NCI-H2029 (cell line): ENCODE results near the gene ITGB5.
A peak's percentile ranks its signal among the peaks of the same experiment; 100 is the strongest.
"Not testable (repeated sequence)": the region's sequence is repeated elsewhere in the genome, so short reads cannot be mapped to it uniquely, and the experiment has no call there.

Experiments
- DNase-seq: peaks from one replicate; lab custom pipeline; 2025; lab: John Stamatoyannopoulos, UW

ITGB5 gene

GRCh38 chr3:124769462-124769861 is 117.7 kb downstream of the ITGB5 start:
- no peak for DNase-seq

DNA sequence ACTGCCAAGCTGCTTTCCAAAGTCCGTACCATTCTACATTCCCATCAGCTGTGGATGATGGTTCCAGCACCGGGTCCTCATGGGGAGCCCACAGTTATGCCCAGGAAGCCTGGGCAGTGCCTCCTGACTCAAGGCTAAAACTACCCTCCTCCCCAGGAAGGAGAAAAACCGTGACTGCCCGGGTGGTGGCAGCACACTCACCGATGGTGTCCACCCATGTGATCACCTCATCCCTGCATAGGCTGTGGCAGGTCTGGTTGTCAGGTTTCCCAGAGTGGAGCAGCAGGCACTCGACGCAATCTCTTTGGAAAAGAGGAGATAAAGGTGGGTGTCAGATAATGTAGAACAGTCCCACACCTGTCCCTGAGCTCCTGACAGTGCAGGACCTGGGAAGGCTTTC is 118.4 kb downstream of the ITGB5 start:
- peak; percentile 12 for DNase-seq

- DNase-seq: no peak
These were observed 119.5 kb downstream of the ITGB5 start for GRCh38 chr3:124767691-124768090.

DNA sequence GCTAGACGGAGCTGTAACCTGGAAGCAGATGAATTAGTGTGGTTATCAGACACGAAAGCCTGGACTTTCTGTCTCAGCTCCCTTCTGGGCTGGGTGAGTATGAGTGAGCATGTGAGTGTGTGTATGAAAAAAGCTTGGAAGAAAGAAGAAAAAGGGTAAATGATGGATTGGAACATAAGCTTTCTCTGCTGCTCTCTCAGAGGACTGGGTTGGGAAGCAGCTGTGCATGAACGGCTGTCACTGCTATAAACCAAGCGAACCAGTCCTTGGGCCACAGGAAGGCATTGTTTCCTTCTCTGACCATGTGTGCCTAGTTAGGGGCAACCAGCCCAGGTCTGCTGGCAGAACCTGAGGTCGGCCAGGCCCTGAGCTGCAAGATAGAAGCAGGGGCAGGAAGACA is 119.9 kb downstream of the ITGB5 start:
- no peak for DNase-seq

DNA sequence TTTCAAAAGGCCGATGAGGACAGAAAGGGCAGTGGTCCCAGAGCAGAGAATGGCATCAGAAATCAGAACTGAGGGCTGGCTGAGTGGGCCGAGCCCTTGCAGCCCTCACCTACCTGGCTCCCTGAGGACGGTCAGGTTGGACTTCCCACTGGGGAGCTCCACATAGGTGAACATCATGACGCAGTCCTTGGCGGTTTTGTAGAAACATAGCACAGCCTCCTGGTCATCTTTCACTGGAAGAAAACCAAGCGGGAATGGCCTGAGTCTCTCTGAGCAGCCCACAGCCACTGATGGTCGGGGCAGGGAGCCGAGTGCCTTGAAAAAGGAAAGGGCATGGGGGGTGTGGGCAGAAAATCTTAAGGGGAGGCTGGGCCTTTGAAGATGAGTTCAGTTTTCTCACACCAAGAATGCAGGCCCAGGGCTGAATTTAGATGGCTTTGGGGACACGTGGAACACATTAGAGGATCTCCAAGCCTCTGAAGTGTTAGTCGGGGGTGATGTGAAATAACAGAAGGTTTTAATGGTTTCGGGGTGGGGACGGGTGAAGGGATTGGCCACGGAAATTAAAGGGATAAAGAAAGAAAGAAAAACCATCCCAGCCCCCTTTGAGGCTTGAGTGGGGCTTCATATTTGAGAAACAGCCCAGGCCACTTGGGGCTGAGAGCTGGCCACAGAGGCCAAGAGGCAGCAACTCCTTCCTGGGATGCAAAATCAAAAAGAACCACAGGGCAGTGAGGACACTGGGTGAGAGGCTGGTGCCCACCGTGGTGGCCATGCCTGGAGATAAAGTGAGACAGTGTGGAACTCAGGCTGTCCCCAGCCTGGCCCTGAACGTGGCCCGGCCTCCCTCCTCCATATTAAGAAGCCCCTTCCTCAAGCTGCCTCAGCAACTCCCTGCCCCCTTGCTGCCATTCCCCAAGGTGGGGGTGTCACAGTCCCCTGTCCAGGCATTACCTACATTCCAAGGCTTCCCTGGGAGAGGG is 120.8 kb downstream of the ITGB5 start:
- DNase-seq: no peak

DNA sequence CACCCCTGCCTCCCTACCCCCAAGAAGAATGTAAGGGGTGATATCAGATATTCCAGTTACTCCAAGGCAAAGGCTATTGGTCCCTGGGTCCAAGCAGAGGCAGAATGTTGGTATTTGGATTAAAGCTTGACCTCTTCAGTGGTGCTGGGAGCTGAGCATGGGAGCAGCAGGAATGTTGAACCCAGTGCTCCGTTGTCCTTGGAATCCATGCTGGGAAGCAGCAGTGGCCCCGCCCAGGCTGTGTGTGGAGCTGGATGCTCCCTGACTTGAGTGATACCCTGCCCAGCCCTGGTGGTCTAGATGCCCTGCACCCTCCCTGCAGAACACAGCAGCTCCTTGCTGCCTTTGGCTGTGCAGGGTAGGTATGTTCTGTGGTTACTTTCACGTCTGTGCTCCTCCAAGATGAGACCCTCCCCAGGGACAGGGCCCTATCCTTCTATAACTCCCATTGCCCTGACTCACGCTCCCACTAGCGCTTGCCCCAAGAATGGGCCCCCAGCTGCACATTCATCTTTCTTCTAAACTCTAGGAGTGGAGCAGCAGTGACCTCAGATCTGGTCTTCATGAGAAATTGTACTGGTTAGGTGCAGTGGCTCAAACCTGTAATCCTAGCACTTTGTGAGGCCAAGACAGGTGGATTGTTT is 121.8 kb downstream of the ITGB5 start:
- no peak for DNase-seq

GRCh38 chr3:124764746-124765145 is 122.4 kb downstream of the ITGB5 start:
- no peak for DNase-seq

DNA sequence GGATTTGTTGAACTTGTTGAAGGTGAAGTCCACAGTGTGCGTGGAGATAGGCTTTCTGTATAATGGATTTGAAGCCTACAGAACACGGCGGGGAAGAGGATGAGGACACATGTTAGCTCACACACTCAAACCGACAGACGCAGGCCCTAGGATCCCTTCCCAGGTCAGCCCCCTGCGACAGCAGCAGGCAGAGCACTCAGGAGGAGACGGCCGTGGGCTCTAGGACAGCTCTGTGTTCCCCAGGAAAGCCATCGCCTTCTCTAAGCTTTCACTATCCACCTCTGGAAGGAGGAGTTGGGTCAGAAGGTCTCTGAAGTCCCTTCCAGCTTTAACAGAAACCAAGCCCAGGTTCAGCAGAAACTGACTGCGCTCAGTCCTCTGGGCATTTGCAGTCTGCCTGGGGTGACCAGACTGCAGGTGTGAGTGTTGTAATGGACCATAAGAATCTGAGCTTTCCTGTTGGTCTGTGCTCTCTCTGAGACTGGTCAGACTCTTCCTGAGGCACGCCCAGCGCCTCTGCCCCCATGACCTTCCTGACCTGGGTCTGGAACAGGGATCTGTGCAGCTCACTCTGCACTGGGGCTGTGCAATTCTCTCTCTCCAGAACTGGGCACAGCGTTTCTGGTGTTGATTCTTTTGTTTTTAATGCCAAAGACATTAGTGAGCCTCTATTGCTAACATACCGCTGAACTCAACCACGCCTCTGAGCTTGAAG is 123.4 kb downstream of the ITGB5 start:
- no peak for DNase-seq

DNA sequence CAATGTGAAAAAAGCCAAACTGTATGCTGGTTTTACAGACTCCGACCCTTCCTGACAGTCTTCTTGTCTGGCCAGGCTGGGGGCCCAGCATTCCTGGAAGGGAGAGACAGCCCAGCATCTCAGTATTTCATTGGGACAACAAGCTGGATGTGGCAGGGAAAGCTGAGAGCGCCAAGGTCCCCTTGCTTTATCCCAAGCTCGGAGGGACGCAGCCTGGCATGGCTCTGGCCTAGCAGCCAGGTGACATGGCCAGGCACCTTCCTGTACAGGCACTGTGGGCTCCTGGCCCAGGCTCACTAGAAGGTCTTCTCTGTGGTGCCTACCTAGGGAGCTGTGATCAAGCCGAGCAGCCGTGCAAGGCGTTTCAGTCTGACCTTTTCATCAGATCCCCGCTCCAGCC is 124.0 kb downstream of the ITGB5 start:
- no peak for DNase-seq

- no peak for DNase-seq
These were observed 124.5 kb downstream of the ITGB5 start for GRCh38 chr3:124762661-124763011.

DNA sequence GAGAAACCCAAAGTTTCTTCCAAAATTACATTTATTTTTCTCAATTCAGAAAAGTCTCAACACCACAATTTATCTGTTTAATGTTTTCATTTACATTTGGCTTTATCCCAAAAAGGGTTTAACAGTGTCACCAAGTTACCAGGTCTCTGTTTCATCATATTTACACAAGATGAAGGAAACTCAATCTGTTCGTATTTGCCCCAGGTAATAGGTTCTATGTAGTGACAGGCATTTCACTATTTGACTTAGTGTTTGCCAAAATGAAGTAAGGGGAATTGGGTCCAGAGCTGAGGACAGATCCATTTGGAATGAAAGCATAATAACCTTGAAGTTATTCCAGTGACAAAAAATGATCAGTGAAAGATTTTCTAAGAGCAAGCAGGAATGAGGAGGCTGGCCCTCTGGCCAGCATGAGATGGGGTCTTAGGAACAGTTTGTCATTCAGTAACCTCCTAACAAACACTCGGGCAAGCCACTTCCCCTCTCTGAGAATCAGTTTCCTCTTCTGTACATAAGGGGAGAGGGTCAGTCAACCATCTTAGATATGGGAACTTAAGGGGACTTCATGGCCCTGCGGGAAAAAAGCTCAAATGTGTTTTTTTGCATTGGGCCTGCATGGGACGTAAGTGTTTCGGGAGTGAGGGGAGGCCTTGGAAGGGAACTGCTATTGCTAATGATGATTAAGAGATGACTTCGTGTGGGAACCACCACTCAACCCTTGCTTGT is 125.1 kb downstream of the ITGB5 start:
- no peak for DNase-seq

DNA sequence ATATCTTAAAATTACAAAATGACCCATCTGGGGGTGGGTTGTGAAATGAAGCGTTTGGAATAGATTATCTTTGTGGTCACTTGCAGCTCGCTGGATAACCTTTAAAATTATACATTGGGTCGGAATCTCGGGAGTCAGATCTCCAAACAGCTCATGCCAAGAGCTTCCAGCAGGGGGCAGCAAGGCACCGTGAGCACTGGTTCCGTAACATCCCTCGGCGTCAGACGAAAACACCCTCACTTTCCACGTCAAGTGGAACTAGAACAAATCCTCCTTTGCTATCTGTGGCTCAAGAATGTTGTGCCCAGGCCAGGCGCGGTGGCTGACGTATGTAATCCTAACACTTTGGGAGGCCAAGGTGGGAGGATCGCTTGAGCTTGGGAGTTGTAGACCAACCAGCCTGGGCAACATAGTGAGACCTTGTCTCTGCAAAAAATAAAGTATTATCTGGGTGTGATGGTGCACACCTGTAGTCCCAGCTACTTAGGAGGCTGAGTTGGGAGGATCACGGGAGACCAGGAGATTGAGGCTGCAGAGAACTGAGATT is 125.8 kb downstream of the ITGB5 start:
- DNase-seq: peak; percentile 73

- peak; percentile 64 for DNase-seq
These were observed 126.6 kb downstream of the ITGB5 start for GRCh38 chr3:124760601-124761000.

DNA sequence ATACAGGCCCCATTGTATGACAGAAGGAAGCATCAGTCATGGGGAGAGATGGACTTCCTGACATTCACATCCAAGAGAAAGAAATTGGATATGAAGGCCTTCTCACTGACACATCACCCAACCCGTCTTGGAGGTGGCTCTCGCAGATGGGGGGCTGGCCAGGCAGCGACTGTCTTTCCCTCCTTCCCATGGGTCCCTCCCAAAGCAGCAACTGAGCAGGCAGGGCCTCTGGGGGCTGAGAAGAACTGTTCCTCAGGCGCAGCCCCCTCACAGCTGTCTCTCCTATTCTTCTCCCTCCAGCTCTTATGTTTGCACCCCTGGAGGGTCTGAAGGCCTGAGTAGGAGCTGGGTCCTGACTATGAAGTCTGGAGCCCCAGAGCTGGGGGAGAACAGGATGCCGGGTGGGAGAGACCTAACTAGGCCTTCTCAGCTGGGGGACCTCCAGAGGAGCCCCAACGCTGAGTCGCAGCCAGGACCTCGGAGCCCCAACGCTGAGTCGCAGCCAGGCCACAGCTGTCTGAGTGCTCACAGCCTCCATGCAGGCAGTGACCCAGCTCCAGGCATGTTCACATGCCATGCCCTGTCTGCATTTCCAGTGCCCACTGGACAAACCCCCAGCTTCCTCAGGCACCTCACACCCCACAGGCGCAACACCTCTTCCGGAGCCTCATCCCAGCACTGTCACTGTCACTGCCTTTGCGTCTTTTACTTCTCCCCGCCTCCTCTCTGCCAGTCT is 127.3 kb downstream of the ITGB5 start:
- DNase-seq: no peak

GRCh38 chr3:124758851-124759635 is 128.1 kb downstream of the ITGB5 start:
- no peak for DNase-seq

GRCh38 chr3:124757926-124758325 is 129.2 kb downstream of the ITGB5 start:
- DNase-seq: not testable (repeated sequence)

- no peak for DNase-seq
These were observed 135.1 kb downstream of the ITGB5 start for GRCh38 chr3:124752051-124752450.

- DNase-seq: no peak
These were observed 135.7 kb downstream of the ITGB5 start for GRCh38 chr3:124751501-124751900.

DNA sequence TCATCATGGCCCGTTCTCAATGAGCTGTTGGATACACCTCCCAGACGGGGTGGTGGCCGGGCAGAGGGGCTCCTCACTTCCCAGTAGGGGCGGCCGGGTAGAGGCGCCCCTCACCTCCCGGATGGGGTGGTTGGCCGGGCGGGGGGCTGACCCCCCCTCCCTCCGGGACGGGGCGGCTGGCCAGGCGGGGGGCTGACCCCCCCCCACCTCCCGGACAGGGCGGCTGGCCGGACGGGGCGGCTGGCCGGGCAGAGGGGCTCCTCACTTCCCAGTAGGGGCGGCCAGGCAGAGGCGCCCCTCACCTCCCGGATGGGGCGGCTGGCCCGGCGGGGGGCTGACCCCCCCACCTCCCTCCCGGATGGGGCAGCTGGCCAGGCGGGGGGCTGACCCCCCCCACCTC is 137.3 kb downstream of the ITGB5 start:
- not testable (repeated sequence) for DNase-seq

DNA sequence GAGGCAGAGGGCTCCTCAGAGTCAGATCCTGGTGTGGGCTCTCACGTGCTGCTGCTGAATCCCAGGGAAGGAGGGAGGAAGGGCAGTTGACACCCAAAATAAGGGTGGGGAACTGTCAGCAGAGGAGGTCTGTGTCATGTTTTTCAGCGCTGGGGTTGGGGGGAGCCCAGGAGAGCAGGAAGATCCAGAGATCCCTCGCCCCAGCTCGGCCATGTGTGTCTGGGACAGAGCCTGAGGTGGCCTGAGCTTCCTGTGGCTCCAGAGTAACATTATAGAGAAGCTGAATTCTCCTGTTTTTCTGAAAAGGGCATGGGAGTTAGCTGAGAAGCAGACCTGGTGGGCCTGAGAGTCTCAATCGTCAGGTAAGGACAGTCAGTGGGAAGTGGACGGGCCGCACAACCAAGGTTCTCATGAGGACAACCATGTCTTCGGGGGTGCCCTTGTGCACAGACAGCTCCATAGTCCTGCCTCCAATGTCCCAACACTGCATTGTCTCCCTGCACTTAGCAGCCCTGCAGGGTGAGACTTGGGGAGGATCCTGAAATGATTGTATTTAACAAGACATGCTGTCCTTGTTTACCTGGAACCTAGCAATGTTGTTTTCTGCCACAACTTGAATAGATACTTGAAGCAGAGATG is 138.5 kb downstream of the ITGB5 start:
- no peak for DNase-seq
